Astrocyte of the cerebellum (primary cell): ENCODE measurements around the gene GLIPR1L2.
A peak's percentile ranks its signal among the peaks of the same experiment; 100 is the strongest.

Source experiments
- DNase-seq: peaks from one replicate; pipeline ENCODE4 v3.0.0-alpha.2; 2011; ENCODE audit warnings: low read depth
- H3K4me3 ChIP-seq: 2 replicates; pipeline ENCODE4 v1.5.1; 2011; ENCODE audit warnings: mild to moderate bottlenecking, low read depth, low read length, moderate library complexity
- in situ Hi-C: cut with HindIII; loops from 2 replicates; pipeline ENCODE4 v1.10.0; 2017; ENCODE audit warnings: low sequenced_read_pairs
- TF ChIP-seq, protein P1 (sequence below): IDR thresholded peaks from 2 replicates; pipeline ENCODE4 v1.5.1; 2012; ENCODE audit warnings: low read length, low read depth, moderate library complexity, mild to moderate bottlenecking; ENCODE audit errors: missing control alignments

GLIPR1L2 gene

DNA sequence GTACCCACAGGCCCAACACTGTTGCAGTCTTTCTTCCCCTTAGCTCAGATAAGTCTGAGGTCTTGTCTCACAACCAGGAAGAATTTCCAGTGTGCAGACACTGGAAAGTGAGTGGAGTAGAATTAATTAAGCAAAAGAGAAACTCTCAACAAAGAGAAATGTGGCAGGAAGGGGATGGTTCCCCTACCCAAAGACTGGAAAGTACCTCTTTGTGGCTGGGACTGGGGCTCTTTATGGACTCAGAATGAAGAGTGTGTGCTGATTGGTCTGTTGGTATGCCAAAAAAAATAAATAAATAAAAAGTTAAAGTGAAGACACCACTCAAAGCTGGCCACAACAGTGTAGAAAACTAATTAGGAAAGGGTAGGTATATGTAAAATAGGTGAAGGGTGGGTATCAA lies 30.0 kb upstream of the GLIPR1L2 start:
- TF ChIP-seq, protein P1, sequence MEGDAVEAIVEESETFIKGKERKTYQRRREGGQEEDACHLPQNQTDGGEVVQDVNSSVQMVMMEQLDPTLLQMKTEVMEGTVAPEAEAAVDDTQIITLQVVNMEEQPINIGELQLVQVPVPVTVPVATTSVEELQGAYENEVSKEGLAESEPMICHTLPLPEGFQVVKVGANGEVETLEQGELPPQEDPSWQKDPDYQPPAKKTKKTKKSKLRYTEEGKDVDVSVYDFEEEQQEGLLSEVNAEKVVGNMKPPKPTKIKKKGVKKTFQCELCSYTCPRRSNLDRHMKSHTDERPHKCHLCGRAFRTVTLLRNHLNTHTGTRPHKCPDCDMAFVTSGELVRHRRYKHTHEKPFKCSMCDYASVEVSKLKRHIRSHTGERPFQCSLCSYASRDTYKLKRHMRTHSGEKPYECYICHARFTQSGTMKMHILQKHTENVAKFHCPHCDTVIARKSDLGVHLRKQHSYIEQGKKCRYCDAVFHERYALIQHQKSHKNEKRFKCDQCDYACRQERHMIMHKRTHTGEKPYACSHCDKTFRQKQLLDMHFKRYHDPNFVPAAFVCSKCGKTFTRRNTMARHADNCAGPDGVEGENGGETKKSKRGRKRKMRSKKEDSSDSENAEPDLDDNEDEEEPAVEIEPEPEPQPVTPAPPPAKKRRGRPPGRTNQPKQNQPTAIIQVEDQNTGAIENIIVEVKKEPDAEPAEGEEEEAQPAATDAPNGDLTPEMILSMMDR, result no peak
- in situ Hi-C loops, result no loop called here
- no peak overlapping the region for H3K4me3 ChIP-seq
- no peak for DNase-seq

DNA sequence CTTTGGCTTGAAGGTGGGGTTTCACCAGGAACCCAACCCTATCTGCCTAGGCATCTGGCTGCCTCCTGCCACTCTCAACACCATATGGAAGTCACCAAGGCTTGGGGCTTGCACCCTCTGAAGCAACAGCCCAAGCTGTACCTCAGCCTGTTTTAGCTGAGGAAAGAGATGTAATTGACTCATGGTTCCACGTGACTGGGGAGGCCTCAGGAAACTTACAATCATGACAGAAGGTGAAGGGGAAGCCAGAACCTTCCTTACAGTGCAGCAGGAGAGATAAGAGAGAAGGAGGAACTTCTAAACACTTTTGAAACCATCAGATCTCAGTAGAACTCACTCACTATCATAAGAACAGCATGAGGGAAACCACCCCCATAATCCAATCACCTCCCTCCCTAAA lies 29.5 kb upstream of the GLIPR1L2 start:
- DNase-seq, result no peak
- TF ChIP-seq, protein P1, result no peak
- in situ Hi-C loops, result no loop called here
- H3K4me3 ChIP-seq, result no peak overlapping the region

DNA sequence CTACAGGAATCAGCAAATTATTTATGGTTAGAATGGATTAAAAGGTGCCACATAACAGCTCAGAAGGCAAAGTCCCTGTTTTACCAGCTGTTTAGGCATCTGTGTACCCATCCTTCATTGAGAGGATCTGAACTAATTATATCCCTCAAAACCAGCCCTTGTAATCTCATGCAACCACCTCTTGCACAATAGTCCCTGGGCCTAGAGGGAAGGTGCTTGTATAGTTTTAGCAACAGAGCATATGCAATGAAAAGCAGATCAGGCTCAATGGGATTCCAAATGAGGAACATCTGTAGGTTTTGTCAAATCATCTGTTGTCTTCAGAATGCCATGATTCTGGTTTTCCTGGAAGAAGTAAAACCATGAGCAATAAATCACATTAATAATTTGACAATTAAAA lies 26.0 kb upstream of the GLIPR1L2 start:
- TF ChIP-seq, protein P1, result no peak
- in situ Hi-C loops, result no loop called here
- no peak overlapping the region for H3K4me3 ChIP-seq
- DNase-seq, result no peak

DNA sequence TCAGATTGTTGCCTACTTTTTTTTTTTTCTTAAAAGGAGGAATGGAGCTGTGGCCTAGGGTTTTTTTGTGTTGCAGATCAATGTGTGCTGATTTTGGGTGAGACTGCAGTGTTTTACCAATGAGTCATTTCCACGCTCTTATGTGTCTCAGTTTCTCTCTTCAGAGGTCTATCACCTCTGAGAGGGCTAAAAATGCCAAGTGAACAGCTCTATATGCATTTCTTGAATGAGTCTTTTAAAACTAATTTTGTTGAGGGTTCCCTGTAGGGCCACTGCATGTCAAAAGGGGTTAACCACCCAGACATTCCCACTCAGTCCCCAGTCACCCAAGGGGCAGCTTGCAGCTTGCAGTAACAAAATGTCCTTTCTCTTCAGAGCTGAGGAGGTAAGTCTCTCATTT lies 24.3 kb upstream of the GLIPR1L2 start:
- in situ Hi-C loops, result no loop called here
- TF ChIP-seq, protein P1, result no peak

DNA sequence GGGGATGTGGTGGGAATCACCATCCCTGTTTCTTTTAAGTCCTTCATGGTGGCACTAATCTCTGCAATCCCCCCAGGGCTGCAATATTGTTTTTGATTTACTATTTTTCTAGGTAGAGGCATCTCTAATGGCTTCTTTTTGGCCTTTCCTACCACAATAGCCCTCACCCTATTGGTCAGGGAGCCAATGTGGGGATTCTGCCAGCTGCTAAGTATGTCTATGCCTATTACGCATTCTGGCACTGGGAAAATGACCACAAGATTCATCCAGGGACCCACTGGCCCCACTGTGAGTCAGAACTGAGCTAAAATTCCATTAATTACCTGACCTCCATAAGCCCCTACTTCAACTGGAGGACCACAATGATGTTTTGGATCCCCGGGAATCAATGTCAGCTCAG lies 15.9 kb upstream of the GLIPR1L2 start:
- TF ChIP-seq, protein P1, result no peak
- in situ Hi-C loops, result no loop called here
- DNase-seq, result peak; percentile 6
- no peak overlapping the region for H3K4me3 ChIP-seq

More for the DNA sequence above, 24.3 kb upstream of the GLIPR1L2 start:
- peak; percentile 32 for DNase-seq
- H3K4me3 ChIP-seq, result no peak overlapping the region

DNA sequence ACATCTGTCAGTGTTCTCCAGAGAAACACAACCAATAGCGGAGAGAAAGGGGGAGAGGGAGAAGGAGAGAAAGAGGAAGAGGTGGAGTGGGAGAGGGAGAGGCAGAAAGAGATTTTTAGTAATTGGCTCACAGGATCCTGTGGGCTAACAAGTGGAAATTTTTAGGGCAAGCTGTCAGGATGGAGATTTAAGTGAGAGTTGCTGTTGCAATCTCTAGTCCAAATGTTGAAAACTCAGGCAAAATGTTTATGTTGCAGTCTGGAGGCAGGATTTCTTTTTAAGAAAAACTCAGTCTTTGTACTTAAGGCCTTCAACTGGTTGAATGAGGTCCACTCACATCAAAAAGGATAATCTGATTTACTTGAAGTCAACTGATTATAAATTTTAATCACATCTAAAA lies 12.5 kb upstream of the GLIPR1L2 start:
- H3K4me3 ChIP-seq, result no peak overlapping the region
- in situ Hi-C loops, result no loop called here
- TF ChIP-seq, protein P1, result no peak
- DNase-seq, result no peak

DNA sequence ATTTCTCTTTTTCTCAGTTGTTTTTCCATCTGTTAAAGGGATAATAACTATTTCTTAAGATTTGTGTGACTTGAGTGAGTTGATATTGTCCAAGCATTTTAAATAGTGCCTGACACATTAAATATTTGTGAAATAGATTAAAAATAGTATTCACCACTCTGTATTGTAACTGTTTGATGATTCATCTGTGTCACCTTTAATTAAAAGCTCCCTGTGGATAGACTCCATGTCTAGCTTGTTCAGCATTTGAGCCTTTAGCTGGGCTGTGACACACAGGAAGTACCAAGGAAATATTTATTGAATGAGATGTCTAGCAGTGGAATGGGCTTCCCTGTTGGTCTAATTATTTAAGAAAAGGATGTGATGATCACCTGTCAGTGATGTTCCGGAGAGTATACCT lies 1.8 kb upstream of the GLIPR1L2 start:
- no peak overlapping the region for H3K4me3 ChIP-seq
- TF ChIP-seq, protein P1, result no peak
- in situ Hi-C loops, result no loop called here
- no peak for DNase-seq
